SK-N-SH treated with all-trans-retinoic acid at 6 μM for 48 hours (cell line): ENCODE results near the gene PLCB4.

Experiments
- ARNTL ChIP-seq: fragments of 450-650 bp; formaldehyde crosslinking; IDR thresholded peaks from 2 replicates; pipeline ENCODE4 v1.5.0; 2020; ENCODE audit warnings: low read depth, mild to moderate bottlenecking, moderate library complexity, borderline replicate concordance
- CREB5 ChIP-seq: fragments of 250-450 bp; sonication (Bioruptor Pico); IDR thresholded peaks from 2 replicates; pipeline ENCODE4 v1.5.1; 2020; ENCODE audit warnings: low read depth, mild to moderate bottlenecking, moderate library complexity
- CSRNP3 ChIP-seq: fragments of 250-450 bp; sonication (Bioruptor Pico); IDR thresholded peaks from 2 replicates; pipeline ENCODE4 v1.5.1; 2021; ENCODE audit warnings: mild to moderate bottlenecking, moderate library complexity
- ISL1 ChIP-seq: fragments of 250-450 bp; sonication (Bioruptor Pico); IDR thresholded peaks from 2 replicates; pipeline ENCODE4 v2.1.2; 2022; ENCODE audit warnings: mild to moderate bottlenecking, moderate library complexity
- OSR1 ChIP-seq: fragments of 250-450 bp; sonication (Bioruptor Pico); IDR thresholded peaks from 2 replicates; pipeline ENCODE4 v1.8.0; 2022; ENCODE audit warnings: moderate library complexity, mild to moderate bottlenecking, inconsistent platforms
- PATZ1 ChIP-seq: fragments of 250-450 bp; sonication (Bioruptor Pico); IDR thresholded peaks from 2 replicates; pipeline ENCODE4 v1.8.0; 2020; ENCODE audit warnings: mild to moderate bottlenecking, moderate library complexity, borderline replicate concordance
- PPARA ChIP-seq: fragments of 250-450 bp; sonication (Bioruptor Pico); IDR thresholded peaks from 2 replicates; pipeline ENCODE4 v1.5.0; 2020; ENCODE audit warnings: mild to moderate bottlenecking, borderline replicate concordance
- RARB ChIP-seq: fragments of 250-450 bp; sonication (Bioruptor Pico); IDR thresholded peaks from 2 replicates; pipeline ENCODE4 v1.8.0; 2021; ENCODE audit warnings: mild to moderate bottlenecking, moderate library complexity
- TCF4 ChIP-seq: fragments of 250-450 bp; sonication (Bioruptor Pico); IDR thresholded peaks from 2 replicates; pipeline ENCODE4 v1.8.0; 2021; ENCODE audit warnings: mild to moderate bottlenecking, moderate library complexity, borderline replicate concordance
- TOX ChIP-seq: fragments of 250-450 bp; sonication (Bioruptor Pico); IDR thresholded peaks from 2 replicates; pipeline ENCODE4 v1.8.0; 2021; ENCODE audit warnings: mild to moderate bottlenecking, moderate library complexity, borderline replicate concordance
- ZC3H10 ChIP-seq: fragments of 250-450 bp; sonication (Bioruptor Pico); IDR thresholded peaks from 2 replicates; pipeline ENCODE4 v1.5.1; 2021; ENCODE audit warnings: mild to moderate bottlenecking, moderate library complexity
- ZFP3 ChIP-seq: fragments of 250-450 bp; sonication (Bioruptor Pico); IDR thresholded peaks from 2 replicates; pipeline ENCODE4 v1.5.0; 2020; ENCODE audit warnings: mild to moderate bottlenecking, moderate library complexity
- ZFP30 ChIP-seq: fragments of 450-650 bp; formaldehyde crosslinking; IDR thresholded peaks from 2 replicates; pipeline ENCODE4 v1.5.0; 2022; ENCODE audit warnings: mild to moderate bottlenecking, moderate library complexity
- ZNF8 ChIP-seq: fragments of 450-650 bp; formaldehyde crosslinking; IDR thresholded peaks from 2 replicates; pipeline ENCODE4 v1.5.0; 2020; ENCODE audit warnings: mild to moderate bottlenecking, moderate library complexity

GRCh38 chr20:9230406-9230805 is 161.5 kb downstream of the PLCB4 start:
- TF ChIP-seq ZFP30 (CRISPR knock-in tag) = no peak
- no peak for TF ChIP-seq OSR1 (CRISPR knock-in tag)
- no peak for TF ChIP-seq PATZ1 (CRISPR knock-in tag)
- TF ChIP-seq RARB = no peak
- no peak for TF ChIP-seq ARNTL (CRISPR knock-in tag)
- no peak for TF ChIP-seq ZNF8 (CRISPR knock-in tag)
- TF ChIP-seq CREB5 = no peak
- TF ChIP-seq PPARA (CRISPR knock-in tag) = no peak
- no peak for TF ChIP-seq ZC3H10 (CRISPR knock-in tag)
- no peak for TF ChIP-seq ZFP3
- TF ChIP-seq TCF4 (CRISPR knock-in tag) = no peak
- no peak for TF ChIP-seq CSRNP3 (CRISPR knock-in tag)
- no peak for TF ChIP-seq TOX (CRISPR knock-in tag)
- no peak for TF ChIP-seq ISL1 (CRISPR knock-in tag)
